Measurements from ENCODE around the gene SEMA4G. TPM values are rescaled to one million over a fixed set of nuclear protein-coding genes. Genes with fewer than 3 reads are reported as not detected.

The SEMA4G gene
- total and polyA plus RNA-seq, 2 of the 13 experiments (the other 11 are each of a cell fraction or from before 2014, with no cell fraction given) = 46.2 to 207 TPM

GRCh38 chr10:100998991-100999741 is 29.9 kb downstream of the SEMA4G start (continued):
- TF ChIP-seq HBP1 (CRISPR knock-in tag; IDR thresholded peaks at IDR 0.05; ENCODE audit: low read depth) (peak; percentile 46; the same call in 1 of the 2 replicates), ZNF432 (CRISPR knock-in tag; IDR thresholded peaks at IDR 0.05; ENCODE audit: borderline replicate concordance) (no peak), ZNF382 (CRISPR knock-in tag; IDR thresholded peaks at IDR 0.05; ENCODE audit: borderline replicate concordance) (no peak), KDM5B (CRISPR knock-in tag; IDR thresholded peaks at IDR 0.05; ENCODE audit: borderline replicate concordance) (peak; percentile 90), MYPOP (CRISPR knock-in tag; IDR thresholded peaks at IDR 0.05) (no peak), YEATS4 (CRISPR knock-in tag; IDR thresholded peaks at IDR 0.05; ENCODE audit: borderline replicate concordance) (peak; percentile 68), TMF1 (CRISPR knock-in tag; IDR thresholded peaks at IDR 0.05; ENCODE audit: low read depth) (no peak), MLX (CRISPR knock-in tag; IDR thresholded peaks at IDR 0.05) (no peak; the same call in 1 of the 2 replicates), CSRNP2 (CRISPR knock-in tag; conservative IDR thresholded peaks at IDR 0.05; ENCODE audit: low read depth) (no peak), ZBTB49 (CRISPR knock-in tag; IDR thresholded peaks at IDR 0.05; ENCODE audit: borderline replicate concordance) (no peak), HNRNPK (IDR thresholded peaks at IDR 0.05; ENCODE audit: low read depth, low read length, poor library complexity, severe bottlenecking) (peak; percentile 71), DZIP1 (CRISPR knock-in tag; IDR thresholded peaks at IDR 0.05) (peak; percentile 49; the same call in 1 of the 2 replicates), CBFB (CRISPR knock-in tag; IDR thresholded peaks at IDR 0.05) (0 out of 2 replicates have a peak, but pooled peaks have one; percentile 46), SP2 (CRISPR knock-in tag; IDR thresholded peaks at IDR 0.05) (no peak; the same call in none of the 2 replicates), ZBTB20 (CRISPR knock-in tag; IDR thresholded peaks at IDR 0.05; ENCODE audit: borderline replicate concordance, low read depth) (no peak), KDM2A (CRISPR knock-in tag; IDR thresholded peaks at IDR 0.05; ENCODE audit: borderline replicate concordance, low read depth) (peak; percentile 93)
